Measurements from ENCODE around the gene POC5.

DNA sequence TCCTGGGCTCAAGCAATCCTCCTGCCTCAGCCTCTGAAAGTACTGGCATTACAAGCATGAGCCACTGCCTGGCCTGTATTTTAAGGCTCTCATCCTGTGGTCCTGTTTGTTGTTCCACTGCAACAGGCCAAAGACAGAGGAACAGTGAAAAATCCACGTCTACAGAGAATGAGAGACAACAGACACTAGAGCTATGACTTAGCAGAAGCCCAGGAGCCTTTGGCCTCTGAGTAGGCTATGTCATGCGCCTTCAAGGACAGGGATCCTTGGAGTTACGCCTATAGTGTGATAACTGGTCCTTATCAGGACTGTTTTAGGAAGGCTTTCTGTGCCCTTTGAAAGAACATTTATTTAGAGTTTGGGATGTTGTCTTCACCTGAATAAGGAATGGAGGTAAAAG, 10.5 kb downstream of the POC5 start:
- TF ChIP-seq KLF12 (CRISPR knock-in tag; IDR thresholded peaks at IDR 0.05; ENCODE audit: borderline replicate concordance): no peak
- TF ChIP-seq, protein P1, sequence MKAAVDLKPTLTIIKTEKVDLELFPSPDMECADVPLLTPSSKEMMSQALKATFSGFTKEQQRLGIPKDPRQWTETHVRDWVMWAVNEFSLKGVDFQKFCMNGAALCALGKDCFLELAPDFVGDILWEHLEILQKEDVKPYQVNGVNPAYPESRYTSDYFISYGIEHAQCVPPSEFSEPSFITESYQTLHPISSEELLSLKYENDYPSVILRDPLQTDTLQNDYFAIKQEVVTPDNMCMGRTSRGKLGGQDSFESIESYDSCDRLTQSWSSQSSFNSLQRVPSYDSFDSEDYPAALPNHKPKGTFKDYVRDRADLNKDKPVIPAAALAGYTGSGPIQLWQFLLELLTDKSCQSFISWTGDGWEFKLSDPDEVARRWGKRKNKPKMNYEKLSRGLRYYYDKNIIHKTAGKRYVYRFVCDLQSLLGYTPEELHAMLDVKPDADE (CRISPR knock-in tag; IDR thresholded peaks at IDR 0.05): no peak
- no peak for TF ChIP-seq BHLHE40 (IDR thresholded peaks at IDR 0.05; ENCODE audit: low read length)
- no peak for TF ChIP-seq SMC3 (IDR thresholded peaks at IDR 0.05; ENCODE audit: low read length)
- TF ChIP-seq ZNF3 (CRISPR knock-in tag; IDR thresholded peaks at IDR 0.05): no peak
- no peak for TF ChIP-seq ZNF335 (CRISPR knock-in tag; IDR thresholded peaks at IDR 0.05)
- TF ChIP-seq PPARG (CRISPR knock-in tag; conservative IDR thresholded peaks at IDR 0.05): no peak
